Prostate gland (tissue), 2 donors: ENCODE measurements around the gene SND1.

ENCODE experiments used
- CTCF ChIP-seq, 4 experiments: fragments of 200-600 bp in 2 of 4; fragments of 450-650 bp in 2 of 4; sonication (generic) in 2 of 4; IDR thresholded peaks; 1 replicate in 3 of 4; 2 replicates in 1 of 4; pipeline ENCODE4 v1.5.1; 2016 to 2019; ENCODE audit warnings: antibody characterized with exemption in 4 of 4, mild to moderate bottlenecking in 2 of 4, moderate library complexity in 2 of 4
- POLR2AphosphoS5 ChIP-seq: sonication (generic); formaldehyde crosslinking; IDR thresholded peaks from one replicate; pipeline ENCODE4 v1.6.1; 2017; ENCODE audit warnings: antibody characterized with exemption

- TF ChIP-seq CTCF (IDR thresholded peaks at IDR 0.05) (no peak), POLR2AphosphoS5 (no peak)
Observed at GRCh38 chr7:127850195-127850594, 198.2 kb downstream of the SND1 start.
